PC-3 (cell line): Measurements from ENCODE around the gene ELOVL5.

Experiments used
- EZH2 ChIP-seq: fragments of 300-600 bp; sonication (generic); IDR thresholded peaks from one replicate; pipeline ENCODE4 v1.6.1; 2017; ENCODE audit warnings: antibody characterized with exemption, mild to moderate bottlenecking, low read length; ENCODE audit not compliant: unreplicated experiment
- EZH2phosphoT487 ChIP-seq: fragments of 300-600 bp; sonication (generic); IDR thresholded peaks from 2 replicates; pipeline ENCODE4 v1.6.1; 2018; ENCODE audit warnings: mild to moderate bottlenecking, antibody characterized with exemption, low read length, borderline replicate concordance
- TF ChIP-seq, protein P1 (sequence below): fragments of 300-600 bp; sonication (generic); conservative IDR thresholded peaks from 2 replicates; pipeline ENCODE4 v1.5.1; 2017; ENCODE audit warnings: antibody characterized with exemption, low read depth, mild to moderate bottlenecking, low read length

- TF ChIP-seq, protein P1, sequence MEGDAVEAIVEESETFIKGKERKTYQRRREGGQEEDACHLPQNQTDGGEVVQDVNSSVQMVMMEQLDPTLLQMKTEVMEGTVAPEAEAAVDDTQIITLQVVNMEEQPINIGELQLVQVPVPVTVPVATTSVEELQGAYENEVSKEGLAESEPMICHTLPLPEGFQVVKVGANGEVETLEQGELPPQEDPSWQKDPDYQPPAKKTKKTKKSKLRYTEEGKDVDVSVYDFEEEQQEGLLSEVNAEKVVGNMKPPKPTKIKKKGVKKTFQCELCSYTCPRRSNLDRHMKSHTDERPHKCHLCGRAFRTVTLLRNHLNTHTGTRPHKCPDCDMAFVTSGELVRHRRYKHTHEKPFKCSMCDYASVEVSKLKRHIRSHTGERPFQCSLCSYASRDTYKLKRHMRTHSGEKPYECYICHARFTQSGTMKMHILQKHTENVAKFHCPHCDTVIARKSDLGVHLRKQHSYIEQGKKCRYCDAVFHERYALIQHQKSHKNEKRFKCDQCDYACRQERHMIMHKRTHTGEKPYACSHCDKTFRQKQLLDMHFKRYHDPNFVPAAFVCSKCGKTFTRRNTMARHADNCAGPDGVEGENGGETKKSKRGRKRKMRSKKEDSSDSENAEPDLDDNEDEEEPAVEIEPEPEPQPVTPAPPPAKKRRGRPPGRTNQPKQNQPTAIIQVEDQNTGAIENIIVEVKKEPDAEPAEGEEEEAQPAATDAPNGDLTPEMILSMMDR = no peak
- no peak for TF ChIP-seq EZH2phosphoT487
- TF ChIP-seq EZH2 = no peak
Observed at GRCh38 chr6:53325785-53326184, 23.0 kb downstream of the ELOVL5 start.
